NCI-H2196 treated with DMSO at 0.1 percent for 48 hours (cell line): ENCODE data around the gene IER2.

Experiments
- DNase-seq: peaks from one replicate; lab custom pipeline; 2025; ENCODE audit not compliant: unreplicated experiment; lab: John Stamatoyannopoulos, UW

IER2 gene

GRCh38 chr19:13118424-13119193 is 31.6 kb upstream of the IER2 start:
- DNase-seq, result peak; percentile 56

- DNase-seq, result no peak
Measured at GRCh38 chr19:13119627-13120026, 30.6 kb upstream of the IER2 start.

GRCh38 chr19:13120031-13120430 is 30.2 kb upstream of the IER2 start:
- no peak for DNase-seq

GRCh38 chr19:13120817-13121216 is 29.4 kb upstream of the IER2 start:
- DNase-seq, result no peak

- no peak for DNase-seq
Measured at GRCh38 chr19:13121551-13122274, 28.5 kb upstream of the IER2 start.

GRCh38 chr19:13122275-13122878 is 27.8 kb upstream of the IER2 start:
- no peak for DNase-seq

- no peak for DNase-seq
Measured at GRCh38 chr19:13122980-13123957, 26.9 kb upstream of the IER2 start.

- no peak for DNase-seq
Measured at GRCh38 chr19:13127051-13127450, 23.2 kb upstream of the IER2 start.

GRCh38 chr19:13127811-13128575 is 22.2 kb upstream of the IER2 start:
- DNase-seq, result no peak

- DNase-seq, result no peak
Measured at GRCh38 chr19:13128583-13128982, 21.6 kb upstream of the IER2 start.

GRCh38 chr19:13129384-13129783 is 20.8 kb upstream of the IER2 start:
- DNase-seq, result no peak

GRCh38 chr19:13130886-13131490 is 19.2 kb upstream of the IER2 start:
- no peak for DNase-seq

- no peak for DNase-seq
Measured at GRCh38 chr19:13132471-13133180, 17.6 kb upstream of the IER2 start.

- DNase-seq, result no peak
Measured at GRCh38 chr19:13133241-13133870, 16.9 kb upstream of the IER2 start.

GRCh38 chr19:13134626-13135025 is 15.6 kb upstream of the IER2 start:
- no peak for DNase-seq

- DNase-seq, result no peak
Measured at GRCh38 chr19:13135068-13136062, 14.8 kb upstream of the IER2 start.

GRCh38 chr19:13137290-13137794 is 12.9 kb upstream of the IER2 start:
- DNase-seq, result no peak
